ENCODE results near the gene SGMS1.

The SGMS1 gene

GRCh38 chr10:50310560-50311174, 313.1 kb downstream of the SGMS1 start:
- peaks cover 0 to 20% (median 0%) of the 10 kb centered on the region in 11 experiments; a peak in 4 of 22 replicates for H4K20me1 ChIP-seq
- H3K27ac ChIP-seq, result no peak overlapping the region
- H3K27me3 ChIP-seq, result no peaks in the 10 kb centered on the region
- no peak overlapping the region for H3K4me3 ChIP-seq
- peaks cover 5 to 12% (median 7%) of the 10 kb centered on the region in 10 experiments for H3K4me1 ChIP-seq
- peaks cover 0 to 9% (median 0%) of the 10 kb centered on the region in 11 experiments; a peak in 4 of 22 replicates for H3K9me3 ChIP-seq (replicated peaks in 1 of 11)
- TF ChIP-seq Cebpa-rat (IDR thresholded peaks at IDR 0.05), result no peak
- H3K36me3 ChIP-seq, result peaks cover 7 to 84% (median 24%) of the 10 kb centered on the region in 11 experiments; a peak in 21 of 22 replicates
- H3K9ac ChIP-seq, result no peak overlapping the region
- H3K4me2 ChIP-seq, result no peak overlapping the region

- no peak overlapping the region for H3K4me3 ChIP-seq
- peaks cover 0 to 7% (median 6%) of the 10 kb centered on the region in 10 experiments; a peak in 16 of 20 replicates for H3K4me1 ChIP-seq
- no peaks in the 10 kb centered on the region for H3K27me3 ChIP-seq
- peaks cover 7 to 79% (median 24%) of the 10 kb centered on the region in 11 experiments; a peak in 21 of 22 replicates for H3K36me3 ChIP-seq
- peaks cover 0 to 7% (median 0%) of the 10 kb centered on the region in 11 experiments; a peak in 3 of 22 replicates for H4K20me1 ChIP-seq
- peaks cover 0 to 9% (median 0%) of the 10 kb centered on the region in 11 experiments; a peak in 4 of 22 replicates for H3K9me3 ChIP-seq (replicated peaks in 1 of 11)
- H3K27ac ChIP-seq, result no peak overlapping the region
- H3K4me2 ChIP-seq, result no peak overlapping the region
- no peak for TF ChIP-seq Cebpa-rat (IDR thresholded peaks at IDR 0.05)
- no peak overlapping the region for H3K9ac ChIP-seq
Observed at GRCh38 chr10:50309342-50309741, 314.4 kb downstream of the SGMS1 start.

GRCh38 chr10:50304660-50305059, 319.1 kb downstream of the SGMS1 start:
- H3K4me1 ChIP-seq, result peaks cover 0 to 22% (median 13%) of the 10 kb centered on the region in 10 experiments; a peak in 16 of 20 replicates
- TF ChIP-seq Cebpa-rat (IDR thresholded peaks at IDR 0.05), result no peak
- no peaks in the 10 kb centered on the region for H3K27me3 ChIP-seq
- H3K9me3 ChIP-seq (replicated peaks in 1 of 11), result peaks cover 0 to 6% (median 0%) of the 10 kb centered on the region in 11 experiments; a peak in 2 of 22 replicates
- no peak overlapping the region for H3K9ac ChIP-seq
- peak overlapping the region; percentile 2 to 84 (median 58); a peak in 18 of 22 replicates for H3K4me2 ChIP-seq
- peaks cover 0 to 40% (median 13%) of the 10 kb centered on the region in 11 experiments; a peak in 17 of 22 replicates for H3K36me3 ChIP-seq
- H4K20me1 ChIP-seq, result 0 out of 22 replicates have a peak, but pooled peaks cover 0 to 3% (median 0%) of the 10 kb centered on the region in 11 experiments
- no peak overlapping the region for H3K4me3 ChIP-seq
- no peak overlapping the region for H3K27ac ChIP-seq

GRCh38 chr10:50299948-50300669, 323.6 kb downstream of the SGMS1 start:
- H3K27ac ChIP-seq, result no peak overlapping the region
- no peak overlapping the region for H3K4me2 ChIP-seq
- no peak overlapping the region for H3K9ac ChIP-seq
- TF ChIP-seq Cebpa-rat (IDR thresholded peaks at IDR 0.05), result no peak
- peaks cover 6 to 28% (median 12%) of the 10 kb centered on the region in 11 experiments; a peak in 19 of 22 replicates for H3K9me3 ChIP-seq (replicated peaks in 1 of 11)
- H3K36me3 ChIP-seq, result peaks cover 0 to 7% (median 0%) of the 10 kb centered on the region in 11 experiments; a peak in 1 of 22 replicates
- H3K4me1 ChIP-seq, result peaks cover 0 to 22% (median 13%) of the 10 kb centered on the region in 10 experiments; a peak in 16 of 20 replicates
- H4K20me1 ChIP-seq, result no peaks in the 10 kb centered on the region
- no peaks in the 10 kb centered on the region for H3K27me3 ChIP-seq
- no peak overlapping the region for H3K4me3 ChIP-seq

- TF ChIP-seq Cebpa-rat (IDR thresholded peaks at IDR 0.05), result no peak
- Histone ChIP-seq H3K27ac (no peak overlapping the region), H4K20me1 (no peaks in the 10 kb centered on the region), H3K4me1 (0 out of 20 replicates have a peak, but pooled peaks cover 0 to 5% (median 0%) of the 10 kb centered on the region in 10 experiments), H3K9me3 (replicated peaks in 1 of 11) (peaks cover 6 to 28% (median 12%) of the 10 kb centered on the region in 11 experiments; a peak in 19 of 22 replicates), H3K9ac (no peak overlapping the region), H3K27me3 (no peaks in the 10 kb centered on the region), H3K4me2 (no peak overlapping the region), H3K4me3 (no peak overlapping the region), H3K36me3 (no peaks in the 10 kb centered on the region)
Observed at GRCh38 chr10:50295367-50295766, 328.4 kb downstream of the SGMS1 start.

- TF ChIP-seq Cebpa-rat (IDR thresholded peaks at IDR 0.05), result no peak
- Histone ChIP-seq H4K20me1 (no peaks in the 10 kb centered on the region), H3K27me3 (no peaks in the 10 kb centered on the region), H3K4me2 (no peak overlapping the region), H3K4me3 (no peak overlapping the region), H3K9ac (no peak overlapping the region), H3K36me3 (no peaks in the 10 kb centered on the region), H3K4me1 (0 out of 20 replicates have a peak, but pooled peaks cover 0 to 5% (median 0%) of the 10 kb centered on the region in 10 experiments), H3K27ac (no peak overlapping the region), H3K9me3 (replicated peaks in 1 of 11) (peaks cover 6 to 21% (median 12%) of the 10 kb centered on the region in 11 experiments; a peak in 19 of 22 replicates)
Observed at GRCh38 chr10:50294582-50294981, 329.2 kb downstream of the SGMS1 start.

- no peak for TF ChIP-seq Cebpa-rat (IDR thresholded peaks at IDR 0.05)
- Histone ChIP-seq H3K27ac (no peak overlapping the region), H3K4me2 (peak overlapping the region in 1 of 11 experiments; percentile 8; a peak in 1 of 22 replicates), H3K9ac (no peak overlapping the region), H3K36me3 (no peaks in the 10 kb centered on the region), H3K27me3 (no peaks in the 10 kb centered on the region), H4K20me1 (no peaks in the 10 kb centered on the region), H3K9me3 (replicated peaks in 1 of 11) (peaks cover 6 to 13% (median 11%) of the 10 kb centered on the region in 11 experiments; a peak in 18 of 22 replicates), H3K4me3 (no peak overlapping the region), H3K4me1 (0 out of 20 replicates have a peak, but pooled peaks cover 0 to 5% (median 0%) of the 10 kb centered on the region in 10 experiments)
Observed at GRCh38 chr10:50293513-50294313, 330.0 kb downstream of the SGMS1 start.

GRCh38 chr10:50291261-50291850, 332.4 kb downstream of the SGMS1 start:
- Histone ChIP-seq H3K36me3 (no peaks in the 10 kb centered on the region), H3K27ac (no peak overlapping the region), H3K9ac (no peak overlapping the region), H3K27me3 (no peaks in the 10 kb centered on the region), H3K4me3 (no peak overlapping the region), H4K20me1 (no peaks in the 10 kb centered on the region), H3K4me2 (0 out of 22 replicates have a peak overlapping the region, but pooled peaks of 1 of the 11 experiments have one; percentile 5), H3K9me3 (replicated peaks in 1 of 11) (no peaks in the 10 kb centered on the region; a peak in 1 of 22 replicates), H3K4me1 (peaks cover 8 to 17% (median 11%) of the 10 kb centered on the region in 10 experiments)
- TF ChIP-seq Cebpa-rat (IDR thresholded peaks at IDR 0.05), result no peak

Data from BLaER1 treated with 17β-estradiol and CSF1 and Interleukin-3, amounts not matched to agents 10 nM and 100 nM (cell line).